ENCODE data around the gene RYR1. TPM values are rescaled to one million over a fixed set of nuclear protein-coding genes. Genes with fewer than 3 reads are reported as not detected.
"Not testable (repeated sequence)": the region's sequence is repeated elsewhere in the genome, so short reads cannot be mapped to it uniquely, and the experiment has no call there.

Gene RYR1
- total RNA-seq, 1 experiment from 2014 or later, result 0.27 TPM

GRCh38 chr19:38617764-38618589 lies 184.5 kb downstream of the RYR1 start, which contains the start of gene MAP4K1:
Gene MAP4K1, minus strand, starts transcription at chr19:38617953. Its CDS starts 58 bp downstream, at chr19:38617895.
- DNase-seq (ENCODE audit: low spot score), result peak; percentile 48

GRCh38 chr19:38618590-38619360 lies 185.3 kb downstream of the RYR1 start, which contains the start of gene EIF3K:
Gene EIF3K, plus strand, starts transcription at chr19:38619188. Its CDS starts 81 bp downstream, at chr19:38619269.
- in situ Hi-C loops (cut with HindIII; ENCODE audit: low sequenced_read_pairs), result no loop called here
- DNase-seq (ENCODE audit: low spot score), result peak; percentile 99

More at GRCh38 chr19:38617764-38618589, 184.5 kb downstream of the RYR1 start, which contains the start of gene MAP4K1:
- in situ Hi-C loops (cut with HindIII; ENCODE audit: low sequenced_read_pairs), result no loop called here

GRCh38 chr19:38619361-38620174 lies 186.1 kb downstream of the RYR1 start:
- in situ Hi-C loops (cut with HindIII; ENCODE audit: low sequenced_read_pairs), result no loop called here
- DNase-seq (ENCODE audit: low spot score), result no peak

GRCh38 chr19:38624822-38625221 lies 191.3 kb downstream of the RYR1 start:
- DNase-seq (ENCODE audit: low spot score), result no peak
- in situ Hi-C loops (cut with HindIII; ENCODE audit: low sequenced_read_pairs), result no loop called here

- in situ Hi-C loops (cut with HindIII; ENCODE audit: low sequenced_read_pairs), result no loop called here
Observed at GRCh38 chr19:38626401-38626800, 192.9 kb downstream of the RYR1 start.

GRCh38 chr19:38629568-38629967 lies 196.1 kb downstream of the RYR1 start:
- in situ Hi-C loops (cut with HindIII; ENCODE audit: low sequenced_read_pairs), result no loop called here
- DNase-seq (ENCODE audit: low spot score), result no peak

More at GRCh38 chr19:38626401-38626800, 192.9 kb downstream of the RYR1 start:
- no peak for DNase-seq (ENCODE audit: low spot score)

- in situ Hi-C loops (cut with HindIII; ENCODE audit: low sequenced_read_pairs); DNase-seq (ENCODE audit: low spot score): not testable (repeated sequence)
Observed at GRCh38 chr19:38631301-38631700, 197.8 kb downstream of the RYR1 start.

- in situ Hi-C loops (cut with HindIII; ENCODE audit: low sequenced_read_pairs), result not testable (repeated sequence)
Observed at GRCh38 chr19:38631811-38632475, 198.5 kb downstream of the RYR1 start.

GRCh38 chr19:38632476-38633213 lies 199.2 kb downstream of the RYR1 start:
- in situ Hi-C loops (cut with HindIII; ENCODE audit: low sequenced_read_pairs), result no loop called here
- no peak for DNase-seq (ENCODE audit: low spot score)

More at GRCh38 chr19:38631811-38632475, 198.5 kb downstream of the RYR1 start:
- DNase-seq (ENCODE audit: low spot score), result not testable (repeated sequence)

- in situ Hi-C loops (cut with HindIII; ENCODE audit: low sequenced_read_pairs), result no loop called here
- DNase-seq (ENCODE audit: low spot score), result peak; percentile 74
Observed at GRCh38 chr19:38634757-38635482, 201.4 kb downstream of the RYR1 start.

GRCh38 chr19:38635483-38636399 lies 202.2 kb downstream of the RYR1 start:
- in situ Hi-C loops (cut with HindIII; ENCODE audit: low sequenced_read_pairs), result no loop called here
- no peak for DNase-seq (ENCODE audit: low spot score)

Other genes with a start within 250 kb of the RYR1 start
- gene DPF1, start 209.5 kb upstream of the RYR1 start, total RNA-seq (2014; rRNA removed; shearing (Covaris generic)), result 1.9 and 7.0 TPM in 2 replicates
- gene PPP1R14A, start 177.3 kb upstream of the RYR1 start, total RNA-seq (2014; rRNA removed; shearing (Covaris generic)), result 31.7 and 68.9 TPM in 2 replicates
- 240 and 383 TPM in 2 replicates for gene SPINT2, start 169.1 kb upstream of the RYR1 start, total RNA-seq (2014; rRNA removed; shearing (Covaris generic))
- gene C19orf33, start 129.4 kb upstream of the RYR1 start, total RNA-seq (2014; rRNA removed; shearing (Covaris generic)), result not detected in 2 replicates
- gene YIF1B, start 117.7 kb upstream of the RYR1 start, total RNA-seq (2014; rRNA removed; shearing (Covaris generic)), result 114 TPM in 2 replicates
- 1.2 and 1.4 TPM in 2 replicates for gene KCNK6, start 113.8 kb upstream of the RYR1 start, total RNA-seq (2014; rRNA removed; shearing (Covaris generic))
- 0.88 and 6.9 TPM in 2 replicates for gene CATSPERG, start 97.9 kb upstream of the RYR1 start, total RNA-seq (2014; rRNA removed; shearing (Covaris generic))
- 518 and 528 TPM in 2 replicates for gene PSMD8, start 59.1 kb upstream of the RYR1 start, total RNA-seq (2014; rRNA removed; shearing (Covaris generic))
- gene GGN, start 45.7 kb upstream of the RYR1 start, total RNA-seq (2014; rRNA removed; shearing (Covaris generic)), result 0.78 TPM in 1 of 2 replicates, not detected in the other
- gene SPRED3, start 45.0 kb upstream of the RYR1 start, total RNA-seq (2014; rRNA removed; shearing (Covaris generic)), result 2.0 and 6.8 TPM in 2 replicates
- gene FAM98C, start 30.6 kb upstream of the RYR1 start, total RNA-seq (2014; rRNA removed; shearing (Covaris generic)), result 15.9 and 23.5 TPM in 2 replicates
- gene RASGRP4, start 7.5 kb upstream of the RYR1 start, total RNA-seq (2014; rRNA removed; shearing (Covaris generic)), result not detected in 2 replicates
- 0.62 TPM in 1 of 2 replicates, not detected in the other for gene MAP4K1, start 184.3 kb downstream of the RYR1 start, total RNA-seq (2014; rRNA removed; shearing (Covaris generic))
- 451 and 515 TPM in 2 replicates for gene EIF3K, start 185.5 kb downstream of the RYR1 start, total RNA-seq (2014; rRNA removed; shearing (Covaris generic))
- 173 and 182 TPM in 2 replicates for gene ACTN4, start 214.0 kb downstream of the RYR1 start, total RNA-seq (2014; rRNA removed; shearing (Covaris generic))

Data from G401 (cell line).